GM08714 (cell line): Measurements from ENCODE around the gene SLC25A34.

Experiments
- H3K4me3 ChIP-seq: fragments of 200-500 bp; sonication (Bioruptor generic); 2 replicates; pipeline ENCODE4 v1.5.1; 2014; ENCODE audit warnings: mild to moderate bottlenecking, low read length, inconsistent platforms
- ZNF274 ChIP-seq: IDR thresholded peaks from 2 replicates; pipeline ENCODE4 v1.6.1; 2012; ENCODE audit warnings: mild to moderate bottlenecking, low read depth, low read length

The SLC25A34 gene

GRCh38 chr1:15733218-15733725 is 2.8 kb upstream of the SLC25A34 start:
- H3K4me3 ChIP-seq, result no peak overlapping the region

GRCh38 chr1:15733726-15734226 is 2.3 kb upstream of the SLC25A34 start:
- no peak overlapping the region for H3K4me3 ChIP-seq
- no peak for TF ChIP-seq ZNF274

More at GRCh38 chr1:15733218-15733725, 2.8 kb upstream of the SLC25A34 start:
- no peak for TF ChIP-seq ZNF274

- TF ChIP-seq ZNF274, result no peak
Observed at GRCh38 chr1:15734296-15734695, 1.8 kb upstream of the SLC25A34 start.

GRCh38 chr1:15734901-15735300 is 1.2 kb upstream of the SLC25A34 start:
- no peak for TF ChIP-seq ZNF274
- H3K4me3 ChIP-seq, result no peak overlapping the region

More at GRCh38 chr1:15734296-15734695, 1.8 kb upstream of the SLC25A34 start:
- H3K4me3 ChIP-seq, result no peak overlapping the region

GRCh38 chr1:15735304-15736037 is 587 bp upstream of the SLC25A34 start:
- H3K4me3 ChIP-seq, result no peak overlapping the region
- TF ChIP-seq ZNF274, result no peak

- TF ChIP-seq ZNF274, result no peak
- no peak overlapping the region for H3K4me3 ChIP-seq
Observed at GRCh38 chr1:15736892-15737261, 819 bp downstream of the SLC25A34 start.

- no peak for TF ChIP-seq ZNF274
- no peak overlapping the region for H3K4me3 ChIP-seq
Observed at GRCh38 chr1:15737324-15738319, 1.6 kb downstream of the SLC25A34 start.

GRCh38 chr1:15738416-15739113 is 2.5 kb downstream of the SLC25A34 start:
- H3K4me3 ChIP-seq, result no peak overlapping the region
- no peak for TF ChIP-seq ZNF274

- no peak overlapping the region for H3K4me3 ChIP-seq
- no peak for TF ChIP-seq ZNF274
Observed at GRCh38 chr1:15739259-15739658, 3.2 kb downstream of the SLC25A34 start.

GRCh38 chr1:15739745-15740144 is 3.7 kb downstream of the SLC25A34 start:
- H3K4me3 ChIP-seq, result no peak overlapping the region
- TF ChIP-seq ZNF274, result no peak

- no peak for TF ChIP-seq ZNF274
- H3K4me3 ChIP-seq, result no peak overlapping the region
Observed at GRCh38 chr1:15740924-15741850, 5.1 kb downstream of the SLC25A34 start.

- H3K4me3 ChIP-seq, result no peak within 1 kb of the TSS
- TF ChIP-seq ZNF274, result no peak
Observed at GRCh38 chr1:15742339-15742801, 6.3 kb downstream of the SLC25A34 start, which contains the start of gene TMEM82. TMEM82 (plus strand) TSS chr1:15742499; CDS start chr1:15742560, 61 bp downstream.

GRCh38 chr1:15744122-15744679 is 8.1 kb downstream of the SLC25A34 start:
- no peak overlapping the region for H3K4me3 ChIP-seq
- TF ChIP-seq ZNF274, result no peak
